ENCODE results near the gene NEMP1.
"Not testable (repeated sequence)": the region's sequence is repeated elsewhere in the genome, so short reads cannot be mapped to it uniquely, and the experiment has no call there.

NEMP1 gene

GRCh38 chr12:57027011-57027804 lies 51.4 kb downstream of the NEMP1 start:
- no peak for DNase-seq (ENCODE audit: low read depth)
- in situ Hi-C loops (cut with HindIII; ENCODE audit: low sequenced_read_pairs) = no loop called here
- TF ChIP-seq, protein P1, sequence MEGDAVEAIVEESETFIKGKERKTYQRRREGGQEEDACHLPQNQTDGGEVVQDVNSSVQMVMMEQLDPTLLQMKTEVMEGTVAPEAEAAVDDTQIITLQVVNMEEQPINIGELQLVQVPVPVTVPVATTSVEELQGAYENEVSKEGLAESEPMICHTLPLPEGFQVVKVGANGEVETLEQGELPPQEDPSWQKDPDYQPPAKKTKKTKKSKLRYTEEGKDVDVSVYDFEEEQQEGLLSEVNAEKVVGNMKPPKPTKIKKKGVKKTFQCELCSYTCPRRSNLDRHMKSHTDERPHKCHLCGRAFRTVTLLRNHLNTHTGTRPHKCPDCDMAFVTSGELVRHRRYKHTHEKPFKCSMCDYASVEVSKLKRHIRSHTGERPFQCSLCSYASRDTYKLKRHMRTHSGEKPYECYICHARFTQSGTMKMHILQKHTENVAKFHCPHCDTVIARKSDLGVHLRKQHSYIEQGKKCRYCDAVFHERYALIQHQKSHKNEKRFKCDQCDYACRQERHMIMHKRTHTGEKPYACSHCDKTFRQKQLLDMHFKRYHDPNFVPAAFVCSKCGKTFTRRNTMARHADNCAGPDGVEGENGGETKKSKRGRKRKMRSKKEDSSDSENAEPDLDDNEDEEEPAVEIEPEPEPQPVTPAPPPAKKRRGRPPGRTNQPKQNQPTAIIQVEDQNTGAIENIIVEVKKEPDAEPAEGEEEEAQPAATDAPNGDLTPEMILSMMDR (IDR thresholded peaks at IDR 0.05; ENCODE audit: low read depth, low read length, missing control alignments) = no peak
- H3K4me3 ChIP-seq (ENCODE audit: low read depth, low read length) = no peak overlapping the region

- TF ChIP-seq, protein P1 (IDR thresholded peaks at IDR 0.05; ENCODE audit: low read depth, low read length, missing control alignments) = no peak
Observed at GRCh38 chr12:57025196-57025595, 53.4 kb downstream of the NEMP1 start.

GRCh38 chr12:57022324-57022723 lies 56.3 kb downstream of the NEMP1 start:
- H3K4me3 ChIP-seq (ENCODE audit: low read depth, low read length); DNase-seq (ENCODE audit: low read depth); in situ Hi-C loops (cut with HindIII; ENCODE audit: low sequenced_read_pairs): not testable (repeated sequence)

More at GRCh38 chr12:57025196-57025595, 53.4 kb downstream of the NEMP1 start:
- no peak overlapping the region for H3K4me3 ChIP-seq (ENCODE audit: low read depth, low read length)
- DNase-seq (ENCODE audit: low read depth) = no peak
- in situ Hi-C loops (cut with HindIII; ENCODE audit: low sequenced_read_pairs) = no loop called here

DNA sequence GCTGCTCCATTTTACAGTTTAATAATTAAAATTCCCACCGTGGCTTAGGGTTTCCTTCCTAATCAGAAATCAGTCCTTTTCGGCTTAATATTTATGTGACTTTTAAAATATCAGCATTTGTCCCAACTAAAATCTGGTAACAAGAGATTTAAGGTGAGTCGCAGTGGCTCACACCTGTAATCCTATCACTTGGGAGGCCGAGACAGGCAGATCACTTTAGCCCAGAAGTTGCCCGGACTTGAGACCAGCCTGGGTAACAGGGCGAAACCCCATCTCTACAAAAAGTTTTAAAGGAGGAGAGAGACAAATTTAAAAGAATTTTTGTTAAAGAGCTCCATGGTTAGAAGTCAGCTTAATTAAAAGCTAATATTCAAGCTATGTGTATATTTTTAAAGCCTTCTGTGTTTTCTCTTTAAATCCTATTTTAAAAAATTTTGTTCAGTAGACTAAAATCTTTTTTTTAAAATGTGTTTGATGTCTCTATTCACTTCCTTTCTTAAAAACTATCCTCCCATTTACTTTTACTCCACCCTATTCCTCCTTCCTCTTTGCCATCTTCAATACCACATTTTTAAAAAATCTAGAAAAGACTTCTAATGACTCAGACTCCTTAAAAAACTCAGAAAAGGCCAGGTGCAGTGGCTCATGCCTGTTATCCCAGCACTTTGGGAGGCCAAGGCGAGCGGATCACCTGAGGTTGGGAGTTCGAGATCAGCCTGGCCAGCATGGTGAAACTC lies 58.4 kb downstream of the NEMP1 start:
- in situ Hi-C loops (cut with HindIII; ENCODE audit: low sequenced_read_pairs) = no loop called here
- no peak overlapping the region for H3K4me3 ChIP-seq (ENCODE audit: low read depth, low read length)
- DNase-seq (ENCODE audit: low read depth) = no peak
- TF ChIP-seq, protein P1 (IDR thresholded peaks at IDR 0.05; ENCODE audit: low read depth, low read length, missing control alignments) = no peak

GRCh38 chr12:57018906-57019305 lies 59.7 kb downstream of the NEMP1 start:
- TF ChIP-seq, protein P1 (IDR thresholded peaks at IDR 0.05; ENCODE audit: low read depth, low read length, missing control alignments) = no peak
- in situ Hi-C loops (cut with HindIII; ENCODE audit: low sequenced_read_pairs) = no loop called here
- DNase-seq (ENCODE audit: low read depth) = no peak
- H3K4me3 ChIP-seq (ENCODE audit: low read depth, low read length) = no peak overlapping the region

- in situ Hi-C loops (cut with HindIII; ENCODE audit: low sequenced_read_pairs); DNase-seq (ENCODE audit: low read depth): not testable (repeated sequence)
Observed at GRCh38 chr12:57018353-57018752, 60.2 kb downstream of the NEMP1 start.

GRCh38 chr12:57016348-57016747 lies 62.2 kb downstream of the NEMP1 start, which contains the start of gene TAC3:
Gene TAC3 (minus strand): TSS chr12:57016529. CDS start chr12:57015797, 732 bp downstream.
- in situ Hi-C loops (cut with HindIII; ENCODE audit: low sequenced_read_pairs) = no loop called here
- H3K4me3 ChIP-seq (ENCODE audit: low read depth, low read length) = no peak within 1 kb of the TSS
- TF ChIP-seq, protein P1 (IDR thresholded peaks at IDR 0.05; ENCODE audit: low read depth, low read length, missing control alignments) = no peak
- DNase-seq (ENCODE audit: low read depth) = no peak

More at GRCh38 chr12:57018353-57018752, 60.2 kb downstream of the NEMP1 start:
- not testable (repeated sequence) for H3K4me3 ChIP-seq (ENCODE audit: low read depth, low read length)
